Peyer's patch (tissue), 4 donors: ENCODE results near the gene CENPC.

Experiments
- POLR2A ChIP-seq, 2 donors: fragments of 450-650 bp; IDR thresholded peaks; one replicate each; pipeline ENCODE4 v1.5.1; 2017; ENCODE audit warnings: antibody characterized with exemption in 2 of 2, mild to moderate bottlenecking in 2 of 2, moderate library complexity in 2 of 2
- TF ChIP-seq, protein P1 (sequence below), 6 experiments: fragments of 450-650 bp in 4 of 6; fragments of 200-600 bp in 2 of 6; sonication (generic) in 1 of 6; IDR thresholded peaks; one replicate each; pipeline ENCODE4 v1.5.1; 2017 to 2019; ENCODE audit warnings: antibody characterized with exemption in 6 of 6, mild to moderate bottlenecking in 3 of 6, moderate library complexity in 1 of 6

GRCh38 chr4:67520141-67520540, 25.2 kb downstream of the CENPC start:
- TF ChIP-seq POLR2A (IDR thresholded peaks at IDR 0.05): no peak
- TF ChIP-seq, protein P1, sequence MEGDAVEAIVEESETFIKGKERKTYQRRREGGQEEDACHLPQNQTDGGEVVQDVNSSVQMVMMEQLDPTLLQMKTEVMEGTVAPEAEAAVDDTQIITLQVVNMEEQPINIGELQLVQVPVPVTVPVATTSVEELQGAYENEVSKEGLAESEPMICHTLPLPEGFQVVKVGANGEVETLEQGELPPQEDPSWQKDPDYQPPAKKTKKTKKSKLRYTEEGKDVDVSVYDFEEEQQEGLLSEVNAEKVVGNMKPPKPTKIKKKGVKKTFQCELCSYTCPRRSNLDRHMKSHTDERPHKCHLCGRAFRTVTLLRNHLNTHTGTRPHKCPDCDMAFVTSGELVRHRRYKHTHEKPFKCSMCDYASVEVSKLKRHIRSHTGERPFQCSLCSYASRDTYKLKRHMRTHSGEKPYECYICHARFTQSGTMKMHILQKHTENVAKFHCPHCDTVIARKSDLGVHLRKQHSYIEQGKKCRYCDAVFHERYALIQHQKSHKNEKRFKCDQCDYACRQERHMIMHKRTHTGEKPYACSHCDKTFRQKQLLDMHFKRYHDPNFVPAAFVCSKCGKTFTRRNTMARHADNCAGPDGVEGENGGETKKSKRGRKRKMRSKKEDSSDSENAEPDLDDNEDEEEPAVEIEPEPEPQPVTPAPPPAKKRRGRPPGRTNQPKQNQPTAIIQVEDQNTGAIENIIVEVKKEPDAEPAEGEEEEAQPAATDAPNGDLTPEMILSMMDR (IDR thresholded peaks at IDR 0.05): no peak
